Lower lobe of right lung (tissue), 2 donors: Measurements from ENCODE around the gene PLD1. TPM values are rescaled to one million over a fixed set of nuclear protein-coding genes. Genes with fewer than 3 reads are reported as not detected.

ENCODE experiments used
- ATAC-seq, 2 donors: fragments of 200-7000 bp; cut with Tn5 transposase; one replicate each; pipeline ENCODE4 v1.9.1; 2020 to 2022; ENCODE audit warnings: mild to moderate bottlenecking in 2 of 2, moderate library complexity in 2 of 2
- DNase-seq: peaks from one replicate; pipeline ENCODE4 v3.0.0-alpha.2; 2020
- H3K27ac ChIP-seq: fragments of 200-600 bp; one replicate; pipeline ENCODE4 v1.8.0; 2022
- H3K27me3 ChIP-seq: fragments of 200-600 bp; one replicate; pipeline ENCODE4 v1.8.0; 2022; ENCODE audit warnings: low read depth
- H3K36me3 ChIP-seq: fragments of 200-600 bp; one replicate; pipeline ENCODE4 v1.8.0; 2022; ENCODE audit warnings: mild to moderate bottlenecking
- H3K4me1 ChIP-seq: fragments of 200-600 bp; one replicate; pipeline ENCODE4 v1.8.0; 2022
- H3K4me3 ChIP-seq: fragments of 200-600 bp; one replicate; pipeline ENCODE4 v1.8.0; 2022; ENCODE audit warnings: mild to moderate bottlenecking
- H3K9me3 ChIP-seq: fragments of 200-600 bp; one replicate; pipeline ENCODE4 v1.8.0; 2022
- CTCF ChIP-seq: fragments of 200-600 bp; IDR thresholded peaks from one replicate; pipeline ENCODE4 v1.8.0; 2022; ENCODE audit warnings: antibody characterized with exemption, mild to moderate bottlenecking
- intact Hi-C: fragments of 100-400 bp; cut with DNase I; formaldehyde crosslinking; loops from one replicate; pipeline ENCODE4 v1.11.0; 2022
- total RNA-seq: library from RNA; stranded (reverse); fragmentation: NEBNext Ultra II Directional; extraction: Animal tissue kit (Norgen Biotek cat#: 25700); gene quantifications from one replicate; pipeline ENCODE4 v1.2.1, GENCODE V29; 2021
- donor health status: DM: no; HTN: yes; CAD: no; lungs with severe emphysema.

The PLD1 gene
- total RNA-seq, 1 donor from 2014 or later: 27.7 TPM

DNA sequence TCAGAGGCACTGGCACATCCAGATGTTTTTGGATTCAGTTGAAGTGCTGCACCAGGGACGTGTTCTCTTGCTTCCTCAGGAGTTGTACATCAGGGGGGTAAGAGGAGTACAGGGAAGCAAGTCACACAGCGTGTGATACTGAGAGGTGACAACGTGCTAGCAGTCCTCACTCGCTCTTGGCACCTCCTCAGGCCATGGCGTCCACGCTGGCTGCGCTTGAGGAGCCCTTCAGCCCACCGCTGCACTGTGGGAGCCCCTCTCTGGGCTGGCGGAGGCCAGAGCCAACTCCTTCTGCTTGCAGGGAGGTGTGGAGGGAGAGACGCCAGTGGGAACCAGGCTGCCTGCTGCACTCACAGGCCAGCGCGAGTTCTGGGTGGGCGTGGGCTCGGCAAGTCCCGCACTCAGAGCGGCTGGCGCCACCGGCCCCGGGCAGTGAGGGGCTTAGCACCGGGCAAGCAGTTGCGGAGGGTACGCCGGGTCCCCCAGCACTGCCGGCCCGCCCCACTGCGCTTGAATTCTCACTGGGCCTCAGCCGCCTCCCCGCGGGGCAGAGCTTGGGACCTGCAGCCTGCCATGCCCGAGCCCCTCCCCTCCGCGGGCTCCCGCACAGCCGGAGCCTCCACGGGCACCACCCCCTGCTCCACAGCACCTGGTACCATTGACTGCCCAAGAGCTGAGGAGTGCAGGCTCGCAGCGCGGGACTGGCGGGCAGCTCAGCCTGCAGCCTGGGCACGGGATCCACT, 64.5 kb downstream of the PLD1 start:
- no peak for DNase-seq
- no peak for ATAC-seq
- Histone ChIP-seq H3K9me3 (no peaks in the 10 kb centered on the region), H3K36me3 (no peaks in the 10 kb centered on the region), H3K4me1 (peaks cover 14% of the 10 kb centered on the region), H3K27me3 (no peaks in the 10 kb centered on the region), H3K27ac (no peak overlapping the region), H3K4me3 (no peak overlapping the region)
- no peak for TF ChIP-seq CTCF
- intact Hi-C loops: no loop called here

DNA sequence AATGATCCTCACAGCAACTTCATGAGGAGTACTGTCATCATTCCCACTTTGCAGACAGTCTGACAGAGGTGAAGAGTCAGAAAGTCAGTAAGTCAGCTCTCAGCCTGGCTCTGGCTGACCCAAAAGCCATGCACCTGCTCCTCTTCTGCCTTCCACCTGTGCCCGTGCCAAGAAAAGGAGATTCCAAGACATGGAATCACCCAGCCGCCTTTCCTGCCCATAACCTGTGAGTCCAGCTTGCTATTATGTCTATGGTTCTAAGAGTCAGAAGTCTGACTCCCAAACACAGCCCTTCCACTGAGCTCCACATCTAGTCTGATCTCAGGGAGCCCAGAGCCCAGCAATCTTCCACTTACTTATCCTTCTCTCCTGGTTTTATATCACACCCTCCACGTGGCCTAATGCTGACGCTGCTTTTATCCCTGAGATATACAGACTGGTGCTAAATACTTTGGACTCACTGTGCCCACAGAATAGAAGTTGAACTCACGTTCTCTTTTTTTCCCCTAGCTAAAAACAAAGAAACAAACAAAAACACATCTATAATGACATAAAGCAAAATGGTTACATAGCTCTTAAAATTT, 66.0 kb downstream of the PLD1 start:
- no peak for ATAC-seq
- H3K4me3 ChIP-seq: no peak overlapping the region
- peaks cover 14% of the 10 kb centered on the region for H3K4me1 ChIP-seq
- H3K36me3 ChIP-seq: no peaks in the 10 kb centered on the region
- H3K27me3 ChIP-seq: no peaks in the 10 kb centered on the region
- no peak for DNase-seq
- no peak overlapping the region for H3K27ac ChIP-seq
- intact Hi-C loops: no loop called here
- H3K9me3 ChIP-seq: no peaks in the 10 kb centered on the region
- TF ChIP-seq CTCF: no peak

- no peak for ATAC-seq
- Histone ChIP-seq H3K27me3 (no peaks in the 10 kb centered on the region), H3K27ac (no peak overlapping the region), H3K4me3 (no peak overlapping the region), H3K36me3 (no peaks in the 10 kb centered on the region), H3K9me3 (no peaks in the 10 kb centered on the region), H3K4me1 (peaks cover 14% of the 10 kb centered on the region)
- DNase-seq: no peak
- TF ChIP-seq CTCF: no peak
- intact Hi-C loops: no loop called here
These were observed 66.7 kb downstream of the PLD1 start for GRCh38 chr3:171743327-171744157.

DNA sequence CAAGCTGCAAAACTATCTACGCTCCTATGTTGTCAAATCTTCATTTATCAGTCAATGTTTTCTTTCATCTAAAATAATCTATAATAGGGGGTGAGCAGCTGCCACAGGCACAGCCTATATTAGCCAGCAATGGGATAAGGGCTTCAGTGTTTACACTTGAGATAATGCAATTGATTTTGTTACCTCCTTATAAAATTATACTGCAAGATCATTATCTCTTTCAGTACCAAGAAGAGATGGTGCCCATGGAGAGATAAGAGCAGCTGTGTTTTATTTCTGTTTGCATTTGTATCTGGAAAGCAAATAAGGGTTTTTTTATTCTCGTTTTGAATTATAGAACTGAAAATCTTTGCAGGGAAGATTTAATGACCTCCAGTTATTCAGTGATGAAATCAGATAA, 68.9 kb downstream of the PLD1 start:
- TF ChIP-seq CTCF: no peak
- Histone ChIP-seq H3K27me3 (no peaks in the 10 kb centered on the region), H3K4me1 (no peaks in the 10 kb centered on the region), H3K27ac (no peak overlapping the region), H3K4me3 (no peak overlapping the region), H3K36me3 (no peaks in the 10 kb centered on the region), H3K9me3 (no peaks in the 10 kb centered on the region)
- ATAC-seq: no peak
- intact Hi-C loops: no loop called here
- no peak for DNase-seq

DNA sequence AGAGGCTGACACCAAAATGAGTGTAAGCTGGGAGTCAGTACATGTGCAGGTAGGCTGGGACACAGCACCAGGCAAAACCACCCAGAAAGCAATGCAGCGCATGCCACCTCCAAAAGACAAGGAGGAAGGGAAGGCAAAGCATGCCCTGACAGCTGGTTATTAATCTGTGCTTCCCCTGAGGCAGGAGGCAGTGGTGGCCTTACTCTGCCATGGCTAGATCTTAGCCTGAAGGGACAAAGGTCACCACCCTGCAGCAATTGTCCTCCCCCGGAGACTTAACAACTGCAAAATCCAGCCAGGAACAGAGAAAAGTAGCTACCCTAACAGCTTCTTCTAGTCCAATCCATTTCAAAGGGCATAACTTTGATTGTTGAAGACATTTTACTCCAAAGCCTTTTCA, 73.7 kb downstream of the PLD1 start:
- Histone ChIP-seq H3K36me3 (peaks cover 19% of the 10 kb centered on the region), H3K4me3 (no peak overlapping the region), H3K27me3 (no peaks in the 10 kb centered on the region), H3K27ac (no peak overlapping the region), H3K9me3 (no peaks in the 10 kb centered on the region), H3K4me1 (no peaks in the 10 kb centered on the region)
- intact Hi-C loops: no loop called here
- TF ChIP-seq CTCF: no peak
- DNase-seq (no peak), ATAC-seq (no peak)
